ENCODE results near the gene USP40.

- TF ChIP-seq EZH2phosphoT487 (IDR thresholded peaks at IDR 0.05), result no peak
- TF ChIP-seq CTCF (IDR thresholded peaks at IDR 0.05), result no peak
Observed at GRCh38 chr2:233499928-233500327, 66.7 kb downstream of the USP40 start.
